Endothelial cell of umbilical vein (primary cell): Measurements from ENCODE around the gene CFL1. TPM values are rescaled to one million over a fixed set of nuclear protein-coding genes. Genes with fewer than 3 reads are reported as not detected.

Source experiments
- BruUV-seq: library from RNA; stranded (reverse); fragments of 400-500 nt; replicated peaks from 2 replicates; lab custom pipeline; 2021; lab: Mats Ljungman, UMichigan
- CTCF ChIA-PET: fragments of 300-600, 350-600 bp; sonication (Branson Sonifier 250); formaldehyde crosslinking; loops from one replicate; lab custom pipeline; 2021; ENCODE audit warnings: antibody characterized with exemption, inconsistent platforms; lab: Charles Lee
- POLR2A ChIA-PET: fragments of 300-600, 350-600 bp; sonication (Branson Sonifier 250); formaldehyde crosslinking; loops from one replicate; lab custom pipeline; 2021; ENCODE audit warnings: antibody characterized with exemption, inconsistent platforms; lab: Charles Lee
- DNase-seq: peaks from one replicate; pipeline ENCODE4 v3.0.0-alpha.2; 2011; ENCODE audit warnings: low read depth, low spot score
- FAIRE-seq: peaks from 2 replicates; lab custom pipeline; 2011; peaks lifted over from hg19 to GRCh38; lab: Jason Lieb, UNC
- H2AFZ ChIP-seq: 2 replicates; pipeline ENCODE4 v1.6.0; 2012; ENCODE audit warnings: low read depth, low read length, control low read depth, inconsistent platforms
- H3K27ac ChIP-seq: 2 replicates; pipeline ENCODE4 v1.5.1; 2011; ENCODE audit warnings: low read depth, mild to moderate bottlenecking, control low read depth, low read length, moderate library complexity; ENCODE audit not compliant: insufficient read depth
- H3K27me3 ChIP-seq, 2 experiments: 2 replicates each; pipeline versions ENCODE4 v1.6.0 to v1.6.1; 2011; ENCODE audit warnings: low read length in 2 of 2, mixed read lengths in 1 of 2; ENCODE audit not compliant: control insufficient read depth in 2 of 2, insufficient read depth in 2 of 2
- H3K36me3 ChIP-seq, 2 experiments: 2 replicates in 1 of 2; 3 replicates in 1 of 2; pipeline ENCODE4 v1.5.1; 2011; ENCODE audit warnings: low read length in 2 of 2, mild to moderate bottlenecking in 1 of 2, moderate library complexity in 1 of 2; ENCODE audit not compliant: control insufficient read depth in 2 of 2, insufficient read depth in 2 of 2; ENCODE audit errors: extremely low read depth in 1 of 2
- H3K4me1 ChIP-seq: 3 replicates; pipeline ENCODE4 v1.5.1; 2011; ENCODE audit warnings: mild to moderate bottlenecking, low read length; ENCODE audit not compliant: control insufficient read depth, insufficient read depth; ENCODE audit errors: extremely low read depth
- H3K4me2 ChIP-seq: 2 replicates; pipeline ENCODE4 v1.6.1; 2011; ENCODE audit warnings: low read length, control low read depth, mixed read lengths; ENCODE audit not compliant: insufficient read depth
- H3K4me3 ChIP-seq, 3 experiments: fragments of 200-600 bp in 1 of 3; sonication (generic), shearing (Covaris generic) in 1 of 3; replicated peaks in 1 of 3; 2 replicates each; pipeline ENCODE4 v1.5.1; 2011 to 2016; ENCODE audit warnings: control low read depth in 3 of 3, low read length in 3 of 3, mild to moderate bottlenecking in 2 of 3, inconsistent platforms in 1 of 3, low read depth in 1 of 3, moderate library complexity in 1 of 3; ENCODE audit not compliant: insufficient read depth in 1 of 3
- H3K79me2 ChIP-seq: 2 replicates; pipeline ENCODE4 v1.6.0; 2012; ENCODE audit warnings: low read length, inconsistent platforms; ENCODE audit not compliant: control insufficient read depth, insufficient read depth
- H3K9ac ChIP-seq: replicated peaks from 2 replicates; pipeline ENCODE3; 2011; ENCODE audit warnings: low read length, control low read depth; ENCODE audit not compliant: insufficient read depth; ENCODE audit errors: extremely low read depth
- H3K9me1 ChIP-seq: replicated peaks from 3 replicates; pipeline ENCODE4 v1.6.0; 2011; ENCODE audit warnings: mild to moderate bottlenecking, low read length; ENCODE audit not compliant: control insufficient read depth, insufficient read depth; ENCODE audit errors: extremely low read depth
- H3K9me3 ChIP-seq: replicated peaks from 2 replicates; pipeline ENCODE4 v1.5.1; 2012; ENCODE audit warnings: low read length, inconsistent platforms; ENCODE audit not compliant: control insufficient read depth, insufficient read depth
- H4K20me1 ChIP-seq: replicated peaks from 2 replicates; pipeline ENCODE3; 2011; ENCODE audit warnings: mild to moderate bottlenecking, low read length; ENCODE audit not compliant: control insufficient read depth, insufficient read depth; ENCODE audit errors: extremely low read depth
- EZH2 ChIP-seq: IDR thresholded peaks from 2 replicates; pipeline ENCODE4 v1.6.1; 2012; ENCODE audit warnings: borderline replicate concordance, low read depth, mild to moderate bottlenecking, moderate library complexity, low read length, inconsistent platforms; ENCODE audit not compliant: severe bottlenecking
- FOS ChIP-seq: IDR thresholded peaks from 2 replicates; pipeline ENCODE4 v1.6.1; 2011; ENCODE audit warnings: mild to moderate bottlenecking, low read length, moderate library complexity, borderline replicate concordance; ENCODE audit not compliant: insufficient read depth
- GATA2 ChIP-seq: IDR thresholded peaks from 2 replicates; pipeline ENCODE4 v1.7.0; 2011; ENCODE audit warnings: low read depth, mild to moderate bottlenecking, moderate library complexity, mixed read lengths, low read length; ENCODE audit not compliant: insufficient read length, insufficient read depth
- JUN ChIP-seq: IDR thresholded peaks from 2 replicates; pipeline ENCODE4 v1.6.1; 2011; ENCODE audit warnings: borderline replicate concordance, low read depth; ENCODE audit not compliant: insufficient read length, insufficient read depth
- MYC ChIP-seq: IDR thresholded peaks from one replicate; pipeline ENCODE4 v1.6.1; 2011; ENCODE audit warnings: mild to moderate bottlenecking, low read depth, low read length
- POLR2A ChIP-seq: IDR thresholded peaks from 2 replicates; pipeline ENCODE4 v1.6.1; 2012; ENCODE audit warnings: low read depth, mild to moderate bottlenecking, control low read depth, low read length
- POLR2AphosphoS5 ChIP-seq: IDR thresholded peaks from 2 replicates; pipeline ENCODE4 v1.6.1; 2012; ENCODE audit warnings: low read depth, mild to moderate bottlenecking, control low read depth, low read length, moderate library complexity; ENCODE audit not compliant: insufficient read depth
- dilution Hi-C: fragments of 300-500 bp; cut with MboI; formaldehyde crosslinking; loops from one replicate; pipeline ENCODE4 v1.15.0; 2019; ENCODE audit warnings: low sequenced_read_pairs; ENCODE audit not compliant: extremely low pct_ligation_motif_present
- intact Hi-C: fragments of 100-400 bp; cut with micrococcal nuclease; formaldehyde crosslinking; loops from one replicate; pipeline ENCODE4 v1.10.0; 2022
- polyA plus RNA-seq, 4 experiments: library from polyadenylated mRNA; depleted of rRNA in 3 of 4; stranded (reverse) in 3 of 4; unstranded in 1 of 4; fragments of >200 nt; gene quantifications; 2 replicates each; pipeline versions ENCODE4 v1.2.1 to v1.2.3, GENCODE V29; 2011 to 2012; ENCODE audit warnings: missing spikeins in 1 of 4
- total RNA-seq: library from RNA; stranded (reverse); gene quantifications from 2 replicates; pipeline ENCODE4 v1.2.3, GENCODE V29; 2021
- TF ChIP-seq, protein P1 (sequence below), 2 donors: IDR thresholded peaks; 1 replicate in 1 of 2; 2 replicates in 1 of 2; pipeline ENCODE4 v1.5.1; 2011; ENCODE audit warnings: low read length in 2 of 2, mild to moderate bottlenecking in 2 of 2, moderate library complexity in 2 of 2, control low read depth in 1 of 2, inconsistent platforms in 1 of 2, low read depth in 1 of 2; ENCODE audit not compliant: insufficient read depth in 1 of 2; ENCODE audit errors: extremely low read depth in 1 of 2
- TF ChIP-seq, protein P2 (sequence below): IDR thresholded peaks from 2 replicates; pipeline ENCODE4 v1.6.1; 2011; ENCODE audit not compliant: insufficient read depth, insufficient read length

Gene CFL1
- total and polyA plus RNA-seq, 2 donors (not counting 3 experiments of a cell fraction or from before 2014, with no cell fraction given), result 1,844 to 2,403 TPM

DNA sequence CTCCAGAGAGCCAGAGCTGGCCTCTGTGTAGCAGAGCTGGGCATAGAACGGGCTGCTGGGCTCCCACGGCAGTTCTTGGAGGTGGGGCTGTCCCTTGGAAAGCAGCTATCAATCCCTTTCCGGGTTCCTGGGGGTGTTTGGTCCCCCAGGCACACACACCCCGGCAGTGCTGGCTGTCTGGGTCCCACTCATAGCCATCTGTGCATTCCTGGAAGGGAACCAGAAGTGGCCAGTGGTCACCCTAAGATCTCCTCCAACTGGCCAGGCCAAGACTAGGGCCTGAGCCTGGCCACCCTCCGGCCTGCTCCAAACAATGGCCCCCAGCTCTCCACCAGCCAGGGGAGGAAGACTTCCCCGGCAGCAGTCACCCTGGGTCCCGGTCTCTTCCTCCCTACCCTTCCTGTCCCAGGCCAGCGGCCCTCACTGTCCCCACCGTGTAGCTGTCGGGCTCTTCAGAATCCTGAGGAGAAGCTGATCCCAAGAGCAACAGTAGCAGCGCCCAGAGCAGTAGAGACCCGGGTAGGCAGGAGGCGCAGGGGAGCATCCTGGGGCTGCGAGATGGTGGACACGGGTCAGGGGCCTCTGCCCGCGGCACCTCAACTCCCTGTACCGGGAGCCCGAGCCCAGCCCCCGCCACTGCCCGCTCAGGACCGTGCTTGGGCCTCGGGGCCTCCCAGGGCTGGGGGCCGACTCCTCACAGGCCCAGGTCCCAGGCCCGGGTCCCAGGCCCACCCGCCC, 14.0 kb upstream of the CFL1 start:
- Histone ChIP-seq H2AFZ (peak overlapping the region; percentile 28), H3K4me1 (peaks cover 17% of the 10 kb centered on the region), H3K9me3 (no peaks in the 10 kb centered on the region), H3K4me3 (peak overlapping the region; percentile 27 to 55 (median 42)), H3K27me3 (no peaks in the 10 kb centered on the region), H3K9ac (peak overlapping the region; percentile 66), H4K20me1 (no peaks in the 10 kb centered on the region), H3K79me2 (peaks cover 2% of the 10 kb centered on the region), H3K9me1 (no peaks in the 10 kb centered on the region), H3K36me3 (peaks cover 0 to 16% of the 10 kb centered on the region in 2 experiments), H3K27ac (peak overlapping the region; percentile 52), H3K4me2 (peak overlapping the region; percentile 57)
- TF ChIP-seq GATA2 (no peak), EZH2 (no peak), POLR2AphosphoS5 (peak; percentile 29), POLR2A (no peak), MYC (no peak), FOS (no peak), JUN (no peak)
- TF ChIP-seq, protein P1, sequence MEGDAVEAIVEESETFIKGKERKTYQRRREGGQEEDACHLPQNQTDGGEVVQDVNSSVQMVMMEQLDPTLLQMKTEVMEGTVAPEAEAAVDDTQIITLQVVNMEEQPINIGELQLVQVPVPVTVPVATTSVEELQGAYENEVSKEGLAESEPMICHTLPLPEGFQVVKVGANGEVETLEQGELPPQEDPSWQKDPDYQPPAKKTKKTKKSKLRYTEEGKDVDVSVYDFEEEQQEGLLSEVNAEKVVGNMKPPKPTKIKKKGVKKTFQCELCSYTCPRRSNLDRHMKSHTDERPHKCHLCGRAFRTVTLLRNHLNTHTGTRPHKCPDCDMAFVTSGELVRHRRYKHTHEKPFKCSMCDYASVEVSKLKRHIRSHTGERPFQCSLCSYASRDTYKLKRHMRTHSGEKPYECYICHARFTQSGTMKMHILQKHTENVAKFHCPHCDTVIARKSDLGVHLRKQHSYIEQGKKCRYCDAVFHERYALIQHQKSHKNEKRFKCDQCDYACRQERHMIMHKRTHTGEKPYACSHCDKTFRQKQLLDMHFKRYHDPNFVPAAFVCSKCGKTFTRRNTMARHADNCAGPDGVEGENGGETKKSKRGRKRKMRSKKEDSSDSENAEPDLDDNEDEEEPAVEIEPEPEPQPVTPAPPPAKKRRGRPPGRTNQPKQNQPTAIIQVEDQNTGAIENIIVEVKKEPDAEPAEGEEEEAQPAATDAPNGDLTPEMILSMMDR (IDR thresholded peaks at IDR 0.05; ENCODE audit: extremely low read depth in 1 of 2, insufficient read depth in 1 of 2, low read depth in 1 of 2, low read length in 2 of 2), result peak in 1 of 2 donors; percentile 17
- TF ChIP-seq, protein P2, sequence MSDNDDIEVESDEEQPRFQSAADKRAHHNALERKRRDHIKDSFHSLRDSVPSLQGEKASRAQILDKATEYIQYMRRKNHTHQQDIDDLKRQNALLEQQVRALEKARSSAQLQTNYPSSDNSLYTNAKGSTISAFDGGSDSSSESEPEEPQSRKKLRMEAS, result no peak
- intact Hi-C loops (loop anchor here (1.0 to 2.0 kb wide), 2 partner anchors 12 to 17 kb away; partner anchors contain the start of genes FIBP and MUS81), dilution Hi-C loops (no loop called here)
- POLR2A ChIA-PET, result interaction anchor here (0.9 to 1.9 kb wide), 3 partner anchors 12 to 19 kb away, joined by 4 to 19 read pairs (median 11); partner anchors contain the start of genes CCDC85B, CFL1 and MUS81
- FAIRE-seq (peak; percentile 74), DNase-seq (peak; percentile 46)
- BruUV-seq, result no TSS peak
- CTCF ChIA-PET, result interaction anchor here (0.7 to 7.1 kb wide), 10 partner anchors 12 to 116 kb away, joined by 3 to 73 read pairs (median 4); partner anchors contain the start of genes AP5B1, CCDC85B, CFL1 and FIBP
